ENCODE measurements around the gene PDZRN3. TPM values are rescaled to one million over a fixed set of nuclear protein-coding genes. Genes with fewer than 3 reads are reported as not detected.
"Not testable (repeated sequence)": the region's sequence is repeated elsewhere in the genome, so short reads cannot be mapped to it uniquely, and the experiment has no call there.

PDZRN3 gene
- total RNA-seq, 1 experiment from 2014 or later = not detected

- ChIA-PET POLR2A (no interaction called here), CTCF (no interaction called here)
- Histone ChIP-seq H3K27ac (ENCODE audit: low read length) (no peak overlapping the region), H3K9me3 (ENCODE audit: control insufficient read depth, insufficient read depth, low read depth, low read length) (no peaks in the 10 kb centered on the region), H3K36me3 (ENCODE audit: control insufficient read depth, insufficient read depth, low read length) (no peaks in the 10 kb centered on the region), H3K4me3 (ENCODE audit: low read depth in 2 of 2, low read length in 2 of 2) (no peak overlapping the region), H3K27me3 (ENCODE audit: control insufficient read depth, insufficient read depth, low read length) (no peaks in the 10 kb centered on the region), H3K4me1 (ENCODE audit: control insufficient read depth, insufficient read depth, low read length) (no peaks in the 10 kb centered on the region)
- DNase-seq (ENCODE audit: low read depth, low spot score) (no peak), ATAC-seq (no peak)
- in situ Hi-C loops (cut with HindIII; ENCODE audit: low pct_unique_long_range_greater_than_20kb, low sequenced_read_pairs) (no loop called here), intact Hi-C loops (cut with micrococcal nuclease; ENCODE audit: unreplicated experiment) (no loop called here)
- no peak for TF ChIP-seq REST (IDR thresholded peaks at IDR 0.05; ENCODE audit: insufficient read depth in 1 of 2, low read depth in 2 of 2, low read length in 1 of 2)
- TF ChIP-seq POLR2AphosphoS5 (IDR thresholded peaks at IDR 0.05; ENCODE audit: low read depth, low read length) = no peak
- no peak for TF ChIP-seq SIN3A (IDR thresholded peaks at IDR 0.05; ENCODE audit: borderline replicate concordance, insufficient read depth, low read depth, low read length)
- BruUV-seq (replicated peaks) = no TSS peak
These were observed 56.3 kb downstream of the PDZRN3 start for GRCh38 chr3:73568371-73568862.

DNA sequence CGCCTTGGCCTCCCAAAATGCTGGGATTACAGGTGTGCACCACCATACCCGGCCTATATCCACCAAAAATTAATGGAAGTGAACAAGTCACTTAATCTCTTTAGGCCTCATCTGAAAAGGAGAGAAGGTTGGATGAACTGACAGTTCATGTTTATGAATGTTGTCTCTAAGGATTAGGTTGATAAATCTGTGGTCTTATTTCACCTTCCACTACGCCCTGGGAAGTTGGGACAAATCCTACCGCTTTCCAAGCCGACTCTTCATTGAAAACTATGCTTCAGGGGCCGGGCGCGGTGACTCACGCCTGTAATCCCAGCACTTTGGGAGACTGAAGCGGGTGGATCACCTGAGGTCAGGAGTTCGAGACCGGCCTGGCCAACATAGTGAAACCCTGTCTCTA is 59.4 kb downstream of the PDZRN3 start:
- H3K4me1 ChIP-seq (ENCODE audit: control insufficient read depth, insufficient read depth, low read length); ATAC-seq; CTCF ChIA-PET; H3K27me3 ChIP-seq (ENCODE audit: control insufficient read depth, insufficient read depth, low read length); BruUV-seq (replicated peaks); in situ Hi-C loops (cut with HindIII; ENCODE audit: low pct_unique_long_range_greater_than_20kb, low sequenced_read_pairs); intact Hi-C loops (cut with micrococcal nuclease; ENCODE audit: unreplicated experiment); H3K9me3 ChIP-seq (ENCODE audit: control insufficient read depth, insufficient read depth, low read depth, low read length); POLR2A ChIA-PET; DNase-seq (ENCODE audit: low read depth, low spot score); H3K4me3 ChIP-seq (ENCODE audit: low read depth in 2 of 2, low read length in 2 of 2); H3K27ac ChIP-seq (ENCODE audit: low read length); H3K36me3 ChIP-seq (ENCODE audit: control insufficient read depth, insufficient read depth, low read length): not testable (repeated sequence)

DNA sequence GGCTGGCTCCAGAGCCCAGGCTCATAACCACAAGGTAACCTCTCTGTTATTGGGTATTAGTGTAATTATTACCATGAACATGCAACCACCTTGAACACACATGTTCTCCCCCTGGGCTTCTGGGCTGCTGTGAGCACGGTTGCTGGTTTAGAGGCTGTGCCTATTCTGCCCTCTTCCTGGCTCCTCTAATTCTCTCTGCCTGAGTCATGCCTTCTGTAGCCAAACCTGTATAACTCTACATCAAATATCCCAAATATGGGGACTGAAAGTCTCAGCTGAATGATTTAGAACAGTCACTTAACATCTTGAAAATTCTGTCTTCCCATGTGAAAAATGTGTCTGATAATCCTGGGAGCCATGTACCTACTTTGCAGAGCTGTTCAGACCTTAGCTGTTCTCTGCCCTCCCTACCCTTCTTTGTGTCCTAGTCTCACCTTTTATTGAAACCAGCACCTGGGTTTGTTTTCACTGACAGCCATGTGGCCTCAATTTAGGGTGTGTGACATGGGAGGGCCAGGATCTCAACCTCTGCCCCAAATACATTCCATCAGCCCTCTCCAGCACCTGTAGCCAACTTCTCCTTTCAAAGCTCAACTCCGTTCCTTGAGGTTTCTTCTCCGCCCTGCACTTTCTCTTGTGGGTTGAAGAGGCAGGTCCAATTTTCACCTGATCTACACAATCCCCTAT is 60.7 kb downstream of the PDZRN3 start:
- Histone ChIP-seq H3K9me3 (ENCODE audit: control insufficient read depth, insufficient read depth, low read depth, low read length) (no peaks in the 10 kb centered on the region), H3K27ac (ENCODE audit: low read length) (no peak overlapping the region), H3K4me3 (ENCODE audit: low read depth in 2 of 2, low read length in 2 of 2) (no peak overlapping the region), H3K27me3 (ENCODE audit: control insufficient read depth, insufficient read depth, low read length) (no peaks in the 10 kb centered on the region; the same call in 1 of the 2 replicates), H3K4me1 (ENCODE audit: control insufficient read depth, insufficient read depth, low read length) (no peaks in the 10 kb centered on the region), H3K36me3 (ENCODE audit: control insufficient read depth, insufficient read depth, low read length) (no peaks in the 10 kb centered on the region)
- intact Hi-C loops (cut with micrococcal nuclease; ENCODE audit: unreplicated experiment) (no loop called here), in situ Hi-C loops (cut with HindIII; ENCODE audit: low pct_unique_long_range_greater_than_20kb, low sequenced_read_pairs) (no loop called here)
- ChIA-PET CTCF (no interaction called here), POLR2A (no interaction called here)
- ATAC-seq = no peak
- no peak for DNase-seq (ENCODE audit: low read depth, low spot score)
- BruUV-seq (replicated peaks) = no TSS peak
- TF ChIP-seq REST (IDR thresholded peaks at IDR 0.05; ENCODE audit: insufficient read depth in 1 of 2, low read depth in 2 of 2, low read length in 1 of 2) (no peak), SIN3A (IDR thresholded peaks at IDR 0.05; ENCODE audit: borderline replicate concordance, insufficient read depth, low read depth, low read length) (no peak), CTCF (IDR thresholded peaks at IDR 0.05) (no peak), POLR2AphosphoS5 (IDR thresholded peaks at IDR 0.05; ENCODE audit: low read depth, low read length) (no peak), TCF7L2 (IDR thresholded peaks at IDR 0.05; ENCODE audit: low read depth, low read length) (no peak)
